GM12892 (cell line): Measurements from ENCODE around the gene PTPRN2.

ENCODE experiments used
- POLR2A ChIP-seq: IDR thresholded peaks from 2 replicates; pipeline ENCODE4 v1.6.1; 2011; ENCODE audit warnings: low read depth, low read length, control low read depth
- POLR2AphosphoS5 ChIP-seq: IDR thresholded peaks from 2 replicates; pipeline ENCODE4 v1.6.1; 2011; ENCODE audit warnings: low read depth, low read length, control low read depth
- TAF1 ChIP-seq: IDR thresholded peaks from 2 replicates; pipeline ENCODE4 v1.6.1; 2011; ENCODE audit warnings: low read depth, mild to moderate bottlenecking, control low read depth, low read length, borderline replicate concordance

DNA sequence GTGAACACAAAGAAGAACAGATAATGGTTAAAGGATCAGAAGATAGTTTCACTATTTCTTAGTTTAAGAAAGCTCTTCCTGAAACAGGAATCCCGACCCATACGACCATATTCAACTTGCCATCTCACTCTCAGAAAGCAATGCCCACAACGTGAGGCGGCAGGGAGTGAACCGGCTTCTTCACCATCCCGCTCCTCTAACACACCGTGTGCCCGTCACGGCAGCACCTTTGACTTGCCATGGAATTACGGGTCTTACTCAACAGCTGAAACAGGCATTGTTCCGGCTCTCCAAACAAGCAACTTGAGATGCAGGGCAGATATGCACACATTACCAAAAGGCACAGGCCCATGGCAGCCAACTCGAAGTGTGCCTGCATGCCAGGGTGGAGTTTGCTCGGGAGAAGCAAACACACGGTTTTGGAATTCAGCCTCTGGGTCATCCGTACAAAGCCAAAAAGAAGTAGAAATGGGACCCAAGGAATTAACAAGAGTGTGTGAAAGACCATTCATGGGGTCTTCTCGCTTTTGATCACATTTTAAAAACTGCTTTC lies 957.2 kb downstream of the PTPRN2 start:
- TF ChIP-seq POLR2A, result no peak
- no peak for TF ChIP-seq POLR2AphosphoS5
- TF ChIP-seq TAF1, result no peak
